ENCODE results near the gene PRRC1.
"Not testable (repeated sequence)": the region's sequence is repeated elsewhere in the genome, so short reads cannot be mapped to it uniquely, and the experiment has no call there.

Gene PRRC1

DNA sequence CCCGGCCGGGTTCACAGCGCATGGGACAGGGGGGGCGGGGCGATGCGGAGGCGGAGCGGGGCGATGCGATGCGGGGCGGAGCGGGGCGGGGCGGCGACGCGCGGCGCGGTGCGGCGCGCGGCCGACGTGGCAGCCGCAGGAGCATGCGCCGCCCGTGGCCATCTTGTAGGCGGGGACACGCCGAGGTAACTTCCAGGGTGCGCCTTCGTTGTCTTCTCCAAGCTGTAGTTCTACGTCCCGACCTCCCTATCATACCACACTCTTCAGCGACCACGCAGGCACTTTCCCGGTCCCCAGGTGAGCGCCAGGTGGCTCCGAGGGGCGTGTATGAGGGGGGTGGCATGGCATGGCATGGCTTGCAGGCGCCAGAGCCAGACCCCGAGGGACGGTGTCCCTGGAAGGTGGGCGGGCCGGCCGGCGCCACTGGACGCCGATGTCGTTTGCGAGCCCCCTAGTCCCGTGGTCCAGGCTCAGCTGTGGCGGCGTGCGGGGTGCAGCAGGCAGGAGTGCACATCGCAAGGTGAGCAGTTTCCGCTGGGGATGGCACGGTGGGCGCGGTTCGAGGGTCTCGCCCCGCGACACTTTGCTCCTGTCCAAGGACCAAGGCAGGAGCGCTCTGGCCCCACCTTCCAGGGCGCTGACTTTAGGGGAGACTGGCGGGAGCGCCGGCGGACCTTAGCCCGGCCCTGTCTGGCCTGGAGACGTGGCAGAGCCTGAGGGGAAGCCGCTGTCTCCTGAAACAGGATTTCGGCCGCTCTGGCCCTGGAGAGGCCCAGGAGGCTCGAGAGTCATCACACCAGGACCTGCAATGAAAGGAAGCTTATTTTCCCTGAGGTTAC lies at the start of gene PRRC1:
Gene PRRC1, plus strand, starts transcription at position 161 of the 839 bp plus-strand sequence. CDS start 5,840 bp downstream, outside the sequence.
- DNase-seq (ENCODE audit: low read depth in 2 of 2), result peak; percentile 53 to 80

DNA sequence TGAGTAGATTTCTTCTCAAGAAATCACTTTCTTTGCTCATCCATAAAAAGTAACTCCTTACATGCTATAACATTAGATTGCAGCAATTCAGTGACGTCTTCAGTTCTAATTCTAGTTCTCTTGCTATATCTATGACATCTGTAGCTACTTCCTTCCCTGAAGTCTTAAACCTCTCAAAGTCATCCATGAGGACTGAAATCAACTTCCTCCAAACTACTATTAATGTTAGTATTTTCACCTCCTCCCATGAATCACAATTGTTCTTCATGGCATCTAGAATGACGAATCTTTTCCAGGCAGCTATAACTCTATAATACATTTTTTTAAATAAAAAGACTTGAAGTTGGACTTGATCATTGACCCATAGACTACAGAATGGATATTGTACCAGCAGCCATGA lies 46.2 kb upstream of the PRRC1 start:
- DNase-seq (ENCODE audit: low read depth in 2 of 2), result no peak

DNA sequence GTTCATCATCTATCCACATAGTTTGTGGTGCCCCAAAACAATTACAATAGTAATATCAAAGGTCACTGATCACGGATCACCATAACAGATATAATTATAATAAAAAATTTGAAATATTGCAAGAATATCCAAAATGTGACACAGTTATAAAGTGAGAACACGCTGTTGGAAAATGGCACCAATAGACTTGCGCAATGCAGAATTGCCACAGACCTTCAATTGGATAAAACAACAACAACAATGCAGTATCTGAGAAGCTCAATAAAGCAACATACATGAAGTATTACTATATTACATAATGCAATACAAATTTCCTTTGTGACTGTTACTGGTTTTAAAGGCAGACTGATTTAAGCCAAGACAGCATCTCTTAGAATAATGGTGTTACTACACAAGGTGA lies 44.7 kb upstream of the PRRC1 start:
- no peak for DNase-seq (ENCODE audit: low read depth in 2 of 2)

DNA sequence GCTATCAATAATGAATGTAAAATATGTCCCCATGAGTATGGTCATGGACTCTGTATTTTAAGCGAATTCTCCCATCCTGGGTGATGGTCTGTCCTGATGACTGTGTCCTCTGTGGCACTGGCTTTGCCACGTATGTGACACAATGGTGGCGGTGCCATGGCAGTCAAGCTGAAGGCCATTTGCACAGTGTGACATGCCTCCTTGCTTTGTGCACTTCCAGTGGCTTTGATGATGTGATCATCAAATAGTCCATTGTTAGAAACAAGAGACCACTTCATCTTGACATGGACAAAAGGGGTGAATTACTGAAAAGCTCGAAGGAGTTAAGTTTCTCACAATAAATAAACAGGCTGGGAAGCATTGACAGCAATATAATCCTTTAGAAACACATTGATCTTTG lies 31.0 kb upstream of the PRRC1 start:
- DNase-seq (ENCODE audit: low read depth in 2 of 2), result no peak

DNA sequence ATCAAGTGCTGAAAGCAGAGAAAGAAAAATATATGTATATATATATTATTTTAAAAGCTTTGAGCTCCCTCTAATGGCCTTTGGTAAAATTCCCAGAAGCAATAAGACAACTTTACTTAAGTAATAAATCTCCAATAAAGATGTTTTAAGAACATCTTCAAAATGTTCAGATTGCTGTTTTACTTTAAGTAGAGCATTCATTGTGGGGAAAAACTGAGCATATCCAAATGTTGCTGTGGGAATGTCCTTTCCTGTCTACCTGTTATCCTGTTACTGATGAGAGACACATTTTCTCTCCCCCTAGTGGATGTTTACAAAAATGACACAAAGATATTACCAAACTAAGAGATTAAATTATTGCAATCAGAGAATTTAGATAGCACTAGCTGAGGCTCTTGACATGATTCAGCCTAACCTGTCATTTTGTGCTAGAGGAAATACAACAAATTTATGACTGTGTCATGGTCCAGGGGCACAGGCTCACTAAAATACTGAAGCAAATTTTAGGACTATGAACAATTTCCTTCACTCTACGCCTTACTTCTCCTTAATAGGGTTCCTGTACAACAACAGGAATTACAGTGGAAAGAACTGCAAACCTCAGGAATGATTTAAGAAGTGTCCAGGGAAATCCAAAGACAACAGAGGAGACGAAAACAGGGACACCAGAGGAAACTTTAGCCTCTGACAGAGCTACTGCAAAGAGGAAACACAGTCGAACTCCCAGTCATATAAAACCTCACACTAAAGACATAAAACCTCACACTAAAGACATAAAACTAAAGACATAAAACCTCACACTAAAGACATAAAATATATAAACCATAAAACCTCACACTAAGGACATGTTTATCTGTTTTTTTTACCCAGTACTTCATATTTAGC lies 24.3 kb upstream of the PRRC1 start:
- DNase-seq (ENCODE audit: low read depth in 2 of 2), result no peak

DNA sequence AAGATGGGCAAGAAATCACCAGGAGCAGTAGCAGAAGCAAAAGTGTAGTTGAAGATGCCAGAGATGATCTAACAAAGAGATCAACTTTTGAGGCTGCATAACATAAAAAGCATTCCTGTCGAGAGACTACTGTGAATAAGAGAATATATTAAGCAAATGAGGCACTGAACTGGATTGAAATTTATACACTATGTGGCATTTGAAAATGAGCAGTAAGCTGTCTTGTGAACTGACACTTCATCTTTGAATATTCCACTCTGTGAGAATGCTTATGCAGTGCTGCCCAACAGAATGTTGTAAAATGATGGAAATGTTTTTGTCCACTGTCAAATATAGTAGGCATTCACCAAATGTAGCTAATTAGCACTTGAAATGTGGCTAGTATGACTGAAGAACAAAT lies 18.9 kb upstream of the PRRC1 start:
- DNase-seq (ENCODE audit: low read depth in 2 of 2), result no peak

DNA sequence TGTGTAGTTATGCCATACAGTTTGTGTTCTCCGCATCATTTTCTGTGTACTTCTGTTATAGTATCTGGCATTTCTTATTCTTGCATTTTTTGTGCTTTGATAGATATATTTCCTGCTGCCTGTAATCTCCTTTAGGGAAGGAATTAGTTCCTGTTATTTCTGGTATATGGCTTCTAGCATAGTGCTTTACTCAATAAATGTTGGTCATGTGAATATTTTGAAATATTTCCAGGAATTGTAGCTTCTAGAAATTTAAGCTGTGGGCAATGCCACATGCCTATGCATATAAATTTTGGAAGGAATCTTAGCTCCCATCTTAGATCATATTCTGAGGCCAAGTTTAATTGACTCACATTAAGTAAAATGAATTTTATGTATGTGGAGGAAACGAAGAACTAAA lies 11.5 kb upstream of the PRRC1 start:
- DNase-seq (ENCODE audit: low read depth in 2 of 2), result no peak

DNA sequence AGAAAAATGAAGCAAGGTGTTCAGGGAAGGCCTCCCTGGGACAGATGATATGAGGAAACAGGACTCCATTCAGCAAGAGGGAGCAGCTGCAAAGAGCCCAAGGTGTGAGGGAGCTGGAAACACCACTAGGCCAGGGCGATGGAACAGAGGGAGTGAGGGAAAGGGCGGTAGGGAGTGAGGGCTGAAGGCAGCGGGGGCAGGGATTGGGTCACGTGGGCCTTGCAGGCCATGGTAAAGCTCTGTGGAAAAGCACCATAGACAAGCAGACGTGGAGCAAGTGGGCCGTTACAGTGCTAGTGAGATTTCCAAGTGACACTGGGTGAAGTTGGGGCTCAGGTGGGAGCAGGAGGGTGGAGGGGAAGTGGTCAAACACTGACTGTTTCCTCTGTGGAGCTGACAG lies 10.8 kb upstream of the PRRC1 start:
- DNase-seq (ENCODE audit: low read depth in 2 of 2), result no peak

DNA sequence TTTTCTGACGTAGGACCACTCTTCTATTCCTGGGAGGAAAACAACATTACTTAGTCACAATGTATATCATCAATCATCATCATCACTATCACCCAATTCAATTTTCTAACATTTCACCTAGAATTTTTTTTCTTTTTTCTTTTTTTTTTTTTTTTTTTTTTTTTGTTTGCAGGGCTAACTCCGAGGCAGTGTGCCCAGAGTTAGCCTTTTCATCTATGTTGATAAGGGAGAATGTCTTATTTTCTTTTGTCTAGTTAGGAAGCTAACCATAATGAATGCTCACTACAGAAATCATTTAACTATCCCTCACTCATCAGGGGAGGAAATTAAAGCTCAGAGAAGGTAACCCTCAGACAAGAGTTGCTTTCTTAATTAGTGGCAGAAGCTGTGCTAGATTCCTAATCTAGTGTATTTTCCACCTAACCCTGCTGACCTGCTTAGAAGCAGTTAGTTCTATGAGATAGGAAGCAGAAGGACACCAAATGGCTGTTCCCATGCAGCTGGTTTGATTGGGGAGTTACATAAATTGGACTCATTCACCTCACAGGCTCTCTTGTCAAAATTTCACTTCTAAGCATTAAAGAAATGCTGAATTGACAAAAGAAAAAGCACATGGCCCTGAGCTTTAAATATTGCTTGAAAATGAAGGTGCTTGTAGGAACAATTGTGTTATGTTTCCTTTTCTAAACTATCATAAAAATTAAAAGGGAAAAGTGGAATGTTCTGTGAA lies 8.6 kb upstream of the PRRC1 start:
- DNase-seq (ENCODE audit: low read depth in 2 of 2), result no peak

DNA sequence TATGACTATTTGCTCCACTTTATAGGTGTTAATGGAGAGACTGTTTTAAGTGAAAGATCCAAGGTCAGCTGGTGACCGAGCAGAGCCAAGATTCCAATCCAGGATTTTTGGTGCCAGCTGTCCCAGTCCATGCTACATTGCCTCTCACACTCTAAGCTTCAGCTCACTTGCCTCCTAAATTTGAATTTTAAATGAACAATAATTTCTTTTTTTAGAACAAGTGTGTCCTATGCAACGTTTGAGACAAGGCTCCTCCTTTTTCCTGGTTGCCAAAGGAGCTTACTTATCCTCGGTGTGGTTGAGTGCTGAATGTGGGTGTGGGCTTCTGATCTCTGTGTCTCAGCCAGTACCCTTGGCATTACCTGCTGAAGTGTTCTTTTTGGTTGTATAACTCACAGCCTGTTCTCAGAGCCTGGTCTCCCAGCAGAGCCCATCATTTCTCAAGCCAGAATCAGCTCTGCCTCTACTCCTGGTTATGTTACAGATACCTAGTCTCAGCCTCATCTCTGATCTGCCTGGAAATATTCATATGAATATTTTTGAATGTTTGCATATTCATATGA lies 4.0 kb upstream of the PRRC1 start:
- no peak for DNase-seq (ENCODE audit: low read depth in 2 of 2)

DNA sequence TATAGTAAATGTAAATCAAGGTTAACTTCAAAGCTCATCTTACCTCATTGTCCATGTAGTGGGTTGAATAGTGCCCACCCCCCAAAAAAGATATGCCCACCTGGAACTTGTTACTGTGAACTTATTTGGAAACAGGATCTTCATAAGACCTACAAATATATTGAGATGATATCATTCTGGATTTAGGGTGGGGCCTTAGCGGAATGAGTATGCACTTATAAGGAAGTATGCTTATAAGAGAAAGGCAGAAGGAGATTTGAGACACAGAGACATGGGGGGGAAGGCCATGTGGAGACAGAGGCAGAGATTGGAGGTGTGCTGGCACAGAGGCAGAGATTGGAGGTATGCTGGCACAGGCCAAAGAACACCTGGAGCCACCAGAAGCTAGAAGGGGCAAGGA lies 2.6 kb upstream of the PRRC1 start:
- no peak for DNase-seq (ENCODE audit: low read depth in 2 of 2)

DNA sequence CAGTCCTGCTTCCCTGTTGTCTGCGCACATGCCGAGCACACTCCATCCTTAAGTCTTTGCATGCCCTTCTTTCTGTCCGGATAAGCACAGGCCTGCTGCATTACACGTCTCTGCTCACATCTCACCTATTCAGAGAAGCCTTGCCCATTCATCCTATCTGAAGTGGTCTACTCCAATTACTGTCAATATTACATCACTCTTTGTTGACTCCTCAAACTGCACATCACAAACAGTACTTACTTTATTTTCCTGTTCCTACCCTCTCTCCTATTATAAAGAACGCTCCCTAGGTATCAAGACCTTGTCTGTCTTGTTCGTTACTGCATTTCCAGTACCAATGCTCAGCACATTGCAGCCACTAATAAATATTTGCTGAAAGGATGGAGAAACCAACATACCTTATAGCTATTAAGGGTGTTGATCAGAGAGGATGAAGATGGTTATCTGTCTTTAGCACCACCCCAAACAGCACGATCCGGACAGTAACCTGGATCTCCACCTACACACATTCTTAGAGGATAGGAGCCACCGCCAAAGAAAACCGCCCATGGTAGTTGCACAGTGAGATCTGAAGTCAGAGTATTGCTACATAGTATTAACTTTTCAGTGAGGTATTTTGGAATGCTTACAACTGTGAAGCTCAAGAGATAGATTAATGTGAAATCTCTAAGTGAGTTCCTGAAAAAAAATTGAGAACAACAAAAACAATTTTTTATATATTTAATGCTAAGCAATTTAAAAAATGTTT lies 1.6 kb upstream of the PRRC1 start:
- no peak for DNase-seq (ENCODE audit: low read depth in 2 of 2)

DNA sequence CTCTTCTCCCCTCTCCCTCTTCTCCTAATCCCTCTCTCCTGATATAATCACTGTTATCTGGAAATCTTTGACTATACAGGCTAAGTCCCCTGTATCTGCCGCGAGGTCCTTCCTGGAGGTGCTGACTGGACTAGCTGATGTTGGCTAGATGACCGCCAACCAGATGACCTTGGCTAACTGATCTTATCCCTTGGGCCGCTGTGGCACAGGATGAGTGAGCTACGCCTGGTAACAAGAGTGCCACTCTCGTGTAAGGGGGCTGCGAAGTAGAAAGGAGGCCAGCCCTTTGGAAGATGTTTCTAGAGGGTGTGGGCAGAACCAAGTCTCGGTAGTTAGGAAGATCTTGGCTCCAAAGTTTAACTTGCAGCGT lies 345 bp upstream of the PRRC1 start:
- no peak for DNase-seq (ENCODE audit: low read depth in 2 of 2)

DNA sequence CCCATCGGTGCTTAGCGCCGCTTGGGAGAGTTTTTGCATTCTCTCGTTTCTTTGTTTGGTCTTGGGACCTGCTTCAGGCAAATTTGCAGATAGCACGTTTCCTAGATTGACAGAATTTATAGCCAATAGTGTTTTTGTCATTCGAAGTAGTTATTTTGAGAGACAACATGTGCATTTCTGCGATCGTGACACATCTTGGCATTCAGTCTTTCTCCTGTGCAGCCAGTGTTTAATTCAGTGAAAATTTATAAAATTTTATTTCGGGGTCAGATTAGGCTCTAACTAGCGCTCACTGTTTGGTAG lies 830 bp downstream of the PRRC1 start:
- DNase-seq (ENCODE audit: low read depth in 2 of 2), result no peak

DNA sequence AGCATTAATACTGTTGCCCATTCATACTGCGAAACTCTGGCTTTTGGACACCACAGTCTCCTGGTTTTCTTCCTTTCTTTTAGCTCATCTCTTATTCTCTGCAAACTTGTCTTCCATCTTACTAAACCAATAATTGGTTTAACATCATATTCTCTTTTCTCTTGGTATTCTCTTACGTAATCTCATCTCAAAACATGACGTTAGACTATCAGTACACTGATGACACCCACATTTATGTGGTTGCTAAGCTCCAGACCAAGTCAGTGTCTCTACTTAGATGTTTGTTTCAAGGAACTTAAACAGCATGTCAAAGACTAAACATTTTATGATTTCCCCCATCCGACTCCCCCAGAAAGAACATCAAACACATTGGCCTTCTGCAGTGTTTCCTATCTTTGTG lies 2.1 kb downstream of the PRRC1 start:
- DNase-seq (ENCODE audit: low read depth in 2 of 2), result no peak

DNA sequence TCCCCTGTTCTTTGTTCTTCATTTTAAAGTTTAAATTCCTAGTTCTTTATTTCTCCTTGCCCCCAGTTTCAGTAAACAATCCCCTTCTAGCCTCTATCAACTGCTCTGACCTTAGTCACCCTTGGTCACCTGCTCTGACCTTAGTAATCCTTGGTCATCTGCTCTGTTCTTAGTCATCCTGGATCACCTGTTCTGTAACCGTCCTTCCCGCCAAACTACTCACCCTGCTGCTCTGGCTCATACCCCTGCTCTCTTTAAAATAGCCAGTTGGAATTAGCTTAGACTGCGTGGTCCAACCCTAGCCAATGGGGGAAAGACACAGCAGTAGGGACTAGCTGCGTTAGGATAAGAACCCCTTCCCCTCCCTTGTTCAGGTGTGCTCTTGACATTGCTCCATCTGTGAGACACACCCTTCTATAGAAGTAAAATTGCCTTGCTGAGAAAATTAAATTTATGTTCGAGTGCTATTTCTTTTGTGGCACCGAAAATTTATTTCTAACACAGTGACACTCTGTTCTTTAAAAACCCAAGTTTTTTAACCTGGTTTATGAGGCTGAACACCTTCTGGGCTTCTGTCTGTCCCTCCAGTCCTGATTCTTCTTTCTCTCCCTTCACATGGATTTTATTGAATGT lies 3.8 kb downstream of the PRRC1 start:
- no peak for DNase-seq (ENCODE audit: low read depth in 2 of 2)

DNA sequence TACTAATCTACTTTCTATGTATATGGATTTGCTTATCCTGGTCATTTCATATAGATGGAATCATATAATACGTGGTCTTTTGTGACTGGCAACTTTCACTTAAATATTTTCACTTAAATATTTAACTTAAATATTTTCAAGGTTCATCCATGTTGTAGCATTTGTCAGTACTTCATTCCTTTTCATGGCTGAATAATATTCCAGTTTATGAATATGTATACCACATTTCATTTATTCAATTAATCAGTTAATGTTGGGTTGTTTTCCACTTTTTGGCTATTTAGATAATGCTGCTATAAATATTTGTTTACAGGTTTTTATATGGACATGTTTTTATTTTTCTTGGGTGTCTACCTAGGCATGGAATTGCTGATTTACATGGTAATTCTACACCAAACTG lies 7.7 kb downstream of the PRRC1 start:
- DNase-seq (ENCODE audit: low read depth in 2 of 2), result no peak

DNA sequence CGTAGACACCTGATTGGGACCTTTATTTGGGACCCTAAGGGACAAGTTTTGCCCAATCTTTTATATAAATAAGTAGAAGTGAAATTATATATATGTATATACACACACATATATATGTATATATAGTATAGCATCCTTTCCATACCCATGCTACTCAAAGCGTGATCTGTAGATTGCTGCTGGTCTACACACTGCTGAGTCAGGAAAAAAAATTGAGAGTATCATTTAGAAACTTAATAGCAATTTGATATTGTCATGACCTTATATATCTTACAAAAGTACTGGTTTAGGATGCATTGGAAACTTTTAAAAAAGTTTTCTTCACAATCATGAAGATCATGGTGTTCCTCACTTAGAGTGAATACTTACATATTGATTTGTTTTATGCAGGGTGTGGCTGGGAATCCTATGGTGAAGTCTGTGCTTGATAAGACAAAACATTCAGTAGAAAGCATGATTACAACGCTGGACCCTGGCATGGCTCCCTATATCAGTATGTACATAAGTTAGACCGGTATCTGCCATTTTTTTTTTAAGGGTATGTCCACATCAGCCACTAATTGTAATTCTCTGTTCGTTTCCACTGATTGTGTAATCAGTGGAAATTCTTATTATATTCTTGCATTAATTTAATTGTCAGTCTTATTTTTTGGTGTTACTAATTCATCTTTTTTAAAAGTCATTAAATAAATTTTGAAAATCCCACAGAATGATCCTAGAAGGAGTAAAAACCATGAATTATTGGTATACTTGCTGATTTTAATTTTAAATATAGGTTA lies 12.7 kb downstream of the PRRC1 start:
- DNase-seq (ENCODE audit: low read depth in 2 of 2), result no peak

DNA sequence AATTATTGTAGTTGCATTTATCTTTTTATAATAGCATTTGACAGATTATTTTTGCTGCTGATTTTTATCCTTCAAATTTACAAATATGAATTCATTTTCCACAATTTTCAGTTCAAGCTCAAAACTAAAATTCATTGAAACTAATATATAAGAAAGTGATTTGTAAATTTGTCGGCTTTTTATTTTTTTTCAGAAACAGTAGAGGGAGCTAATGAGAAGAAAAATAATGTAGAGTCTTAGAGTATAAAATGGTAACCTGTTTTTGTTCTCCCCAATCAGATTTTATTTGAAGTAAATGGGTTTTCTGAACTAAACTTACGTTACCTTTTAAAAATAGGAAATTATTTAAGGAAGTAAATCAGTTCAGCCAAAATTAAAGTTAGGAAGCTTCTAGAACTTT lies 19.2 kb downstream of the PRRC1 start:
- no peak for DNase-seq (ENCODE audit: low read depth in 2 of 2)

DNA sequence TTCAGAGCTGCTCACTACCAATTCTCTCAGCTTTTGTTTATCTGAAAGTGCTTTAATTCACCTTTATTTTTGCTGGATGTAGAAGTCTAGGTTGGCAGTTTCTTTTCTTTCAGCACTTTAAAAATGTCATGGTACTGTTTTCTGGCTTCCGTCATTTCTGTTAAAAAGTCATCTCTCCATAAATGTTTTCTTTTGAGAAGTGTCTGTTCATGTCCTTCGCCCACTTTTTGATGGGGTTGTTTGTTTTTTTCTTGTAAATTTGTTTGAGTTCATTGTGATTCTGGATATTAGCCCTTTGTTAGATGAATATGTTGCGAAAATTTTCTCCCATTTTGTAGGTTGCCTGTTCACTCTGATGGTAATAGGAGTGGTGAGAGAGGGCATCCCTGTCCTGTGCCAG lies 23.1 kb downstream of the PRRC1 start:
- not testable (repeated sequence) for DNase-seq (ENCODE audit: low read depth in 2 of 2)
